Breast epithelium (tissue), 3 donors: Measurements from ENCODE around the gene RABEP2.

ENCODE experiments used
- CTCF ChIP-seq, 3 donors: fragments of 450-650 bp; IDR thresholded peaks; one replicate each; pipeline ENCODE4 v1.5.1; 2016 to 2017; ENCODE audit warnings: antibody characterized with exemption in 3 of 3, mild to moderate bottlenecking in 3 of 3, moderate library complexity in 3 of 3
- POLR2A ChIP-seq: fragments of 450-650 bp; IDR thresholded peaks from one replicate; pipeline ENCODE4 v1.6.1; 2016; ENCODE audit warnings: antibody characterized with exemption, mild to moderate bottlenecking, moderate library complexity
- POLR2AphosphoS5 ChIP-seq, 3 donors: sonication (generic); formaldehyde crosslinking; IDR thresholded peaks; one replicate each; pipeline ENCODE4 v1.6.1; 2017; ENCODE audit warnings: antibody characterized with exemption in 3 of 3

- TF ChIP-seq CTCF (IDR thresholded peaks at IDR 0.05) = no peak
- no peak for TF ChIP-seq POLR2A
- no peak for TF ChIP-seq POLR2AphosphoS5 (IDR thresholded peaks at IDR 0.05)
These were observed 21.6 kb upstream of the RABEP2 start for GRCh38 chr16:28946681-28947080.
